Vagina (tissue), 2 donors: ENCODE measurements around the gene STAP2.

ENCODE experiments used
- CTCF ChIP-seq, 3 experiments: fragments of 450-650 bp in 2 of 3; fragments of 200-600 bp in 1 of 3; sonication (generic) in 1 of 3; IDR thresholded peaks; one replicate each; pipeline ENCODE4 v1.5.1; 2017 to 2019; ENCODE audit warnings: antibody characterized with exemption in 3 of 3, mild to moderate bottlenecking in 2 of 3, moderate library complexity in 2 of 3
- POLR2A ChIP-seq, 2 donors: fragments of 450-650 bp; IDR thresholded peaks; one replicate each; pipeline ENCODE4 v1.6.1; 2017; ENCODE audit warnings: antibody characterized with exemption in 2 of 2, mild to moderate bottlenecking in 2 of 2, moderate library complexity in 2 of 2
- POLR2AphosphoS5 ChIP-seq, 2 donors: sonication (generic); formaldehyde crosslinking; IDR thresholded peaks; one replicate each; pipeline ENCODE4 v1.9.0; 2017; ENCODE audit warnings: antibody characterized with exemption in 2 of 2, mild to moderate bottlenecking in 2 of 2, low read depth in 1 of 2; ENCODE audit not compliant: insufficient read depth in 1 of 2

- TF ChIP-seq POLR2AphosphoS5 (IDR thresholded peaks at IDR 0.05; ENCODE audit: insufficient read depth in 1 of 2, low read depth in 1 of 2), result no peak
- no peak for TF ChIP-seq CTCF (IDR thresholded peaks at IDR 0.05)
- no peak for TF ChIP-seq POLR2A (IDR thresholded peaks at IDR 0.05)
These were observed 3.6 kb upstream of the STAP2 start for GRCh38 chr19:4342314-4342614.
